A673 (cell line): ENCODE measurements around the gene BRME1. TPM values are rescaled to one million over a fixed set of nuclear protein-coding genes. Genes with fewer than 3 reads are reported as not detected.

ENCODE experiments used
- BruUV-seq: library from RNA; stranded (reverse); fragments of 400-500 nt; replicated peaks from 2 replicates; lab custom pipeline; 2021; lab: Mats Ljungman, UMichigan
- CTCF ChIA-PET: fragments of 300-600 bp; sonication (Branson Sonifier 250); formaldehyde crosslinking; loops from one replicate; lab custom pipeline; 2022; ENCODE audit warnings: antibody characterized with exemption; lab: Charles Lee
- POLR2A ChIA-PET: fragments of 300-600 bp; sonication (Branson Sonifier 250); formaldehyde crosslinking; loops from one replicate; lab custom pipeline; 2022; ENCODE audit warnings: antibody characterized with exemption; ENCODE audit not compliant: low non-redundant PET; lab: Charles Lee
- DNase-seq: peaks from one replicate; pipeline ENCODE4 v3.0.0-alpha.2; 2015; ENCODE audit warnings: low spot score
- H3K27ac ChIP-seq: fragments of 200-600 bp; sonication (generic); 2 replicates; pipeline ENCODE4 v1.5.1; 2016; ENCODE audit warnings: mixed run types, low read depth, mild to moderate bottlenecking, mixed read lengths, antibody characterized with exemption, low read length; ENCODE audit not compliant: poor library complexity, severe bottlenecking
- H3K27me3 ChIP-seq: fragments of 200-600 bp; sonication (generic); replicated peaks from 2 replicates; pipeline ENCODE4 v1.6.1; 2017; ENCODE audit warnings: mixed run types, low read depth, mild to moderate bottlenecking, mixed read lengths, antibody characterized with exemption, low read length; ENCODE audit not compliant: insufficient read depth, poor library complexity
- H3K36me3 ChIP-seq: fragments of 200-600 bp; sonication (generic); 2 replicates; pipeline ENCODE4 v1.6.1; 2016; ENCODE audit warnings: mixed run types, mild to moderate bottlenecking, mixed read lengths, antibody characterized with exemption, low read length; ENCODE audit not compliant: insufficient read depth, poor library complexity, severe bottlenecking
- H3K4me1 ChIP-seq: fragments of 200-600 bp; sonication (generic); 2 replicates; pipeline ENCODE4 v1.6.1; 2017; ENCODE audit warnings: mixed run types, mild to moderate bottlenecking, mixed read lengths, antibody characterized with exemption, low read length; ENCODE audit not compliant: insufficient read depth, poor library complexity, severe bottlenecking
- H3K4me3 ChIP-seq: fragments of 200-600 bp; sonication (generic); 2 replicates; pipeline ENCODE4 v1.5.1; 2016; ENCODE audit warnings: low read depth, mixed run types, mild to moderate bottlenecking, mixed read lengths, low read length; ENCODE audit not compliant: poor library complexity, severe bottlenecking
- H3K9me3 ChIP-seq: fragments of 200-600 bp; sonication (generic); 2 replicates; pipeline ENCODE4 v1.6.1; 2016; ENCODE audit warnings: mixed run types, low read depth, mild to moderate bottlenecking, mixed read lengths, antibody characterized with exemption, low read length; ENCODE audit not compliant: poor library complexity, severe bottlenecking
- EZH2 ChIP-seq: fragments of 200-600 bp; sonication (generic); IDR thresholded peaks from 2 replicates; pipeline ENCODE4 v1.6.1; 2017; ENCODE audit warnings: borderline replicate concordance, low read depth, mild to moderate bottlenecking, mixed read lengths, antibody characterized with exemption, low read length; ENCODE audit not compliant: poor library complexity, severe bottlenecking
- intact Hi-C: fragments of 100-400 bp; cut with micrococcal nuclease; formaldehyde crosslinking; loops from one replicate; pipeline ENCODE4 v1.10.0; 2022; ENCODE audit not compliant: unreplicated experiment
- total RNA-seq: library from RNA; stranded (reverse); gene quantifications from 2 replicates; pipeline ENCODE4 v1.2.3, GENCODE V29; 2021
- TF ChIP-seq, protein P1 (sequence below): fragments of 300-800, 200-600 bp; sonication (generic); conservative IDR thresholded peaks from 2 replicates; pipeline ENCODE4 v1.5.1; 2017; ENCODE audit warnings: low read depth, mild to moderate bottlenecking, antibody characterized with exemption, low read length, moderate library complexity, mixed read lengths

Gene BRME1
- total RNA-seq, 1 experiment from 2014 or later = 4.0 TPM

GRCh38 chr19:13881692-13882418 lies 24.1 kb downstream of the BRME1 start:
- TF ChIP-seq EZH2 = no peak
- TF ChIP-seq, protein P1, sequence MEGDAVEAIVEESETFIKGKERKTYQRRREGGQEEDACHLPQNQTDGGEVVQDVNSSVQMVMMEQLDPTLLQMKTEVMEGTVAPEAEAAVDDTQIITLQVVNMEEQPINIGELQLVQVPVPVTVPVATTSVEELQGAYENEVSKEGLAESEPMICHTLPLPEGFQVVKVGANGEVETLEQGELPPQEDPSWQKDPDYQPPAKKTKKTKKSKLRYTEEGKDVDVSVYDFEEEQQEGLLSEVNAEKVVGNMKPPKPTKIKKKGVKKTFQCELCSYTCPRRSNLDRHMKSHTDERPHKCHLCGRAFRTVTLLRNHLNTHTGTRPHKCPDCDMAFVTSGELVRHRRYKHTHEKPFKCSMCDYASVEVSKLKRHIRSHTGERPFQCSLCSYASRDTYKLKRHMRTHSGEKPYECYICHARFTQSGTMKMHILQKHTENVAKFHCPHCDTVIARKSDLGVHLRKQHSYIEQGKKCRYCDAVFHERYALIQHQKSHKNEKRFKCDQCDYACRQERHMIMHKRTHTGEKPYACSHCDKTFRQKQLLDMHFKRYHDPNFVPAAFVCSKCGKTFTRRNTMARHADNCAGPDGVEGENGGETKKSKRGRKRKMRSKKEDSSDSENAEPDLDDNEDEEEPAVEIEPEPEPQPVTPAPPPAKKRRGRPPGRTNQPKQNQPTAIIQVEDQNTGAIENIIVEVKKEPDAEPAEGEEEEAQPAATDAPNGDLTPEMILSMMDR = no peak
- intact Hi-C loops = loop anchor here (5.0 kb wide), 3 partner anchors 150 to 600 kb away; partner anchors contain the start of genes ASF1B and IL27RA
- Histone ChIP-seq H3K4me1 (peaks cover 13% of the 10 kb centered on the region), H3K4me3 (no peak overlapping the region), H3K27me3 (no peaks in the 10 kb centered on the region), H3K9me3 (no peaks in the 10 kb centered on the region), H3K27ac (no peak overlapping the region), H3K36me3 (no peaks in the 10 kb centered on the region)
- DNase-seq = no peak
- BruUV-seq = no TSS peak
- CTCF ChIA-PET = interaction anchor here (1.1 kb wide), 1 partner anchor 192 kb away, joined by 3 read pairs; no protein-coding TSS in a partner anchor
- POLR2A ChIA-PET = interaction anchor here (0.6 to 0.7 kb wide), 2 partner anchors 57 to 254 kb away, joined by 7 read pairs; no protein-coding TSS in a partner anchor

- BruUV-seq = no TSS peak
- intact Hi-C loops = loop anchor here (5.0 kb wide), 3 partner anchors 151 to 601 kb away; partner anchors contain the start of genes ASF1B and IL27RA
- ChIA-PET POLR2A (no interaction called here), CTCF (interaction anchor here (1.1 kb wide), 1 partner anchor 193 kb away, joined by 3 read pairs; no protein-coding TSS in a partner anchor)
- Histone ChIP-seq H3K9me3 (no peaks in the 10 kb centered on the region), H3K4me3 (no peak overlapping the region), H3K27me3 (no peaks in the 10 kb centered on the region), H3K36me3 (no peaks in the 10 kb centered on the region), H3K27ac (peak overlapping the region; percentile 82), H3K4me1 (peaks cover 13% of the 10 kb centered on the region)
- DNase-seq = no peak
- TF ChIP-seq, protein P1 = no peak
- TF ChIP-seq EZH2 = no peak
These were observed 24.6 kb downstream of the BRME1 start for GRCh38 chr19:13881251-13881691.

- Histone ChIP-seq H3K4me1 (peaks cover 13% of the 10 kb centered on the region), H3K27me3 (no peaks in the 10 kb centered on the region), H3K4me3 (peak overlapping the region; percentile 35), H3K27ac (peak overlapping the region; percentile 82), H3K9me3 (no peaks in the 10 kb centered on the region), H3K36me3 (no peaks in the 10 kb centered on the region)
- intact Hi-C loops = loop anchor here (1.0 to 5.0 kb wide), 4 partner anchors 152 to 602 kb away; partner anchors contain the start of genes ASF1B, IL27RA and MISP3
- TF ChIP-seq, protein P1 = peak; percentile 100
- TF ChIP-seq EZH2 = no peak
- CTCF ChIA-PET = interaction anchor here (0.5 to 1.1 kb wide), 4 partner anchors 18 to 193 kb away, joined by 3 to 7 read pairs (median 3); no protein-coding TSS in a partner anchor
- BruUV-seq = no TSS peak
- peak; percentile 97 for DNase-seq
- POLR2A ChIA-PET = no interaction called here
These were observed 25.6 kb downstream of the BRME1 start for GRCh38 chr19:13880059-13881043.
